Epithelial cell of prostate (primary cell): ENCODE measurements around the gene WDFY2.

Source experiments
- DNase-seq: peaks from one replicate; pipeline ENCODE4 v3.0.0-alpha.2; 2011; ENCODE audit warnings: low read depth, low spot score
- H3K27ac ChIP-seq: fragments of 450-650 bp; 2 replicates; pipeline ENCODE4 v1.5.1; 2017; ENCODE audit warnings: mild to moderate bottlenecking

WDFY2 gene

DNA sequence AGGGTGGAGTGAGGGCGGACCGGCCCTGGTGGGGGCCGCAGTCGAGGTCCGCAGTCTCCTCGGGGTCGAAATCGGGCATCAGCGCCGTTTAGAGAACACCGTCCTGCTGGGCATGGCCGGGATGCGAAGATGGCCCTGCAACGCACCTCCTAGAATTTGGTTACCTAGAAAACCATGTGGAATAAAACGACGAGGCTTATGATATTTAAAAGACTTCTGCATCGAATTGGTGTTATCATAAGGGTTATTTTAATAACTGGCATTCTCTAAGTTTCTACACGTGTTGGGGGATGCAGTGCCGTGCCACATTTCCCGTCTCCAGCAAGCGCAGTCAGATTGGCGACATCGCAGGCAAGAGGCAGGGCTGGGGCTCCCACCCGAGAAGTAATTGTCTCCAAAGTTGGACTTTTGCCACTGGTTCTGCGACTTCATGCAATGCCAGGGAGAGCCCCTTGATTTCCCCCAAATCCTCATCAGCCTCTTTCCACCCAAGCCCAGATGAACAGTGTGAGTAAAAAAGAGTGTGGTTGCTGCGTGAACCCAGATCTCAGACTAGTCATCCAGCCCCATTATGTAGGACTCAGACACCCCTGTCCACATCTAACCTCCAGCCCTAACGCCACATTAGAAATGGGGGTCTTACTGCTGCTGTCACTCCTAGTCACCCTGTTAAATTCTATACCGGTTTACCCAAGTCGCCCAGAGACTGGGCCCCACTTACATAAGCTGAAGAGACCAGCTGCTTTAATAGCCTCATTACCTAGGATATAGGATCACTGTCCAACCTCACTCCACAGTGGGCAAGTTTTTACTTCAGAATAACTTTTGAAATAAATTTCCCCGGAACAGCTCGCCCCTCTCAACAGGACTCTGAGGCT, 220.3 kb downstream of the WDFY2 start:
- no peak for DNase-seq
- peak overlapping the region; percentile 92 for H3K27ac ChIP-seq

GRCh38 chr13:51805313-51805712, 221.1 kb downstream of the WDFY2 start:
- no peak overlapping the region for H3K27ac ChIP-seq
- no peak for DNase-seq

DNA sequence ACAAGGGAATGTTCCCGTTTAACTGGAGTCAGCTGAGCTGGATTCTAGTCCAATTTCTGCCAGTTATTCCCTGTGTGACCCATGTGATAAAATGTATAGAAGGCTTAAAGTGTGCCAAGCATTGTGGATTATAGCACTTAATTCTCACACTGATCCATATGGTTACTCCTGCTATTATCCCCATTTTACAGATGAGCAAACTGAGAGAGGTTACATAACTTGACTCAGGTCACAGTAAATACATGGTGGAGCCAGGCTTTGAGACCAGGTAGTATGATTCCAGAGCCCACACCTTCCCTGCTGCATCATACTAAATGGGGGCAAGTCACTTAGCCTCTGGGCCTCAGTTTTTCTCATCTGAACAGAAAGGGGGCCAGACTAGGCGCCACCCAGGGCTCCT, 221.7 kb downstream of the WDFY2 start:
- no peak for DNase-seq
- H3K27ac ChIP-seq, result no peak overlapping the region

GRCh38 chr13:51806566-51806965, 222.3 kb downstream of the WDFY2 start:
- no peak for DNase-seq
- H3K27ac ChIP-seq, result no peak overlapping the region

- H3K27ac ChIP-seq, result no peak overlapping the region
- DNase-seq, result no peak
These were observed 222.8 kb downstream of the WDFY2 start for GRCh38 chr13:51807041-51807440.

- H3K27ac ChIP-seq, result no peak overlapping the region
- no peak for DNase-seq
These were observed 224.5 kb downstream of the WDFY2 start for GRCh38 chr13:51808811-51809210.

DNA sequence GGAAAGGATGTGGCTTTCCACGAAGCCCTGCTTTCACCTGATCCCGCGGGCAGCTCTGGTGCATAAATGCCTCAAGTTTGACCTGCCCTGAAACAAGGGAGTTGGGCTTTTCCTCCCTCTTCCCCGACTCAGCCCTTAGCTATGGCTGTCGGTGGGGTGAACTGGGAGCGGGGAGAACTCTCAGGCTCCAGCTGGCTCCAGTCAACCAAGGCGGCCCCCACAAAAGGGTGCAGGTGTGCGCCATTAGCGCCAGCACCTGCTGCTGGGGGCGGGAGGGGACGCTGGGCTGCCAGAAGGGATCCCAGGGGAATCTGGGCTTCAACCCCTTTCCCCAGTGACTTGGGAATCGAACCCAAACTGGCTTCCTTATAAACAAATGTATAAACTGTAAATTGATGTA, 226.8 kb downstream of the WDFY2 start:
- DNase-seq, result no peak
- no peak overlapping the region for H3K27ac ChIP-seq

- DNase-seq, result no peak
- H3K27ac ChIP-seq, result no peak overlapping the region
These were observed 227.7 kb downstream of the WDFY2 start for GRCh38 chr13:51811920-51812451.

GRCh38 chr13:51814071-51814470, 229.8 kb downstream of the WDFY2 start:
- H3K27ac ChIP-seq, result no peak overlapping the region

DNA sequence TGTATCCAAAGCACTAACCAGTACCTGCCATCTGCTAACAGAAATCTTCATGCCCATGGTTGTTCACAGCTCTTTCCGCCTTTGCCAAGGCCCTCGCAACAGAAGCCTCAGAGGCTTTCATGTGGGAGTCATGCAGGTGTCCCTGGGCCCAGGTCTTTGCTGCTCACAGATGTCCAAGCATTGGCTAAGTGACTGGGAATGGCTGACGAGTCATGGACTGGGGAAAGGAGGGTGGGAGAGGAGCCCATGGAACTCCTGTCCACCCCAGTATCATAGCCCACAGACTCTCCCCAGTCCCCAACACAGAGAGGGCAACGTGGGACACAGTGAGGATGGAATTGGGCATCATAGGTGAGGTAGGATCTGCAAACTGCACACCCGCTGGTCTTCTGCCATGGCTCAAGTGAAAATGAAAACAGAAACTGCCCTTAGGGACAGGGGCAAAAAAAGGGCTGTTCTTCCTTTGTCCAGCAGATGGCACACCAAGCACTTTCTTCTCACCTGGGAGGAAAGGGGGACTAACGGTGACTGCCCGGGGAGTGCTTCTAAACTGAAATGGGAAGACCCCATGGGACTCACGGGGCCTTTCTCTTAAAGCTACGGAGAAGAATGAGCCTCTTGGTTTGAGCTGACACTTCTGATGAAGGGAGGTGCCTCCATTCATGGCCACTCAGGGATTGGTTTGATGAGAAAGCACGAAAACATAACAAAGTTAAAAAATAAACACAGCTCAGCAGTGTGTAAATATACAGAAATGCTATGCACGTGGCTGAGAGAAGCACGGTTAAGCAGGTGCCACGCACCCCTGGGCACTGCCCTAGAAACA, 230.8 kb downstream of the WDFY2 start:
- DNase-seq, result no peak
- H3K27ac ChIP-seq, result no peak overlapping the region

More at GRCh38 chr13:51814071-51814470, 229.8 kb downstream of the WDFY2 start:
- no peak for DNase-seq

DNA sequence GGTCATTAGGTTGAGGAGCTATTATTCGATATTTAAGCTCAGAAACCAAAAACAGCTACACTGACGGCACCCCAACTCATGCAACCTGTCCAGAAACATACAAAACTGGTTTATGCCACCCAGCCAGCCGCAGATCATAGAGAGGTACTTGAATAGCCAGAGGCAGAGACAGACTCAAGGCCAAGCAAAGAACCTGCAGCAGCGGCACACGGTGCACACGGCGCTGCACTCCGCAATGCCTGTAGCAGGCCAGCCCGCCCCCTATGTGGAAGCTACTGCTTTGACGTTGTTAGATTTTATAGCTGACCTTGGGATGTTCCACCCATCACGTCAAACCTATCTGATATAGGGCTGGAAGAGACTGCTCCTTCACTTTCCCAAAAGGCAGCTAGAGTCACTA, 231.6 kb downstream of the WDFY2 start:
- H3K27ac ChIP-seq, result no peak overlapping the region

DNA sequence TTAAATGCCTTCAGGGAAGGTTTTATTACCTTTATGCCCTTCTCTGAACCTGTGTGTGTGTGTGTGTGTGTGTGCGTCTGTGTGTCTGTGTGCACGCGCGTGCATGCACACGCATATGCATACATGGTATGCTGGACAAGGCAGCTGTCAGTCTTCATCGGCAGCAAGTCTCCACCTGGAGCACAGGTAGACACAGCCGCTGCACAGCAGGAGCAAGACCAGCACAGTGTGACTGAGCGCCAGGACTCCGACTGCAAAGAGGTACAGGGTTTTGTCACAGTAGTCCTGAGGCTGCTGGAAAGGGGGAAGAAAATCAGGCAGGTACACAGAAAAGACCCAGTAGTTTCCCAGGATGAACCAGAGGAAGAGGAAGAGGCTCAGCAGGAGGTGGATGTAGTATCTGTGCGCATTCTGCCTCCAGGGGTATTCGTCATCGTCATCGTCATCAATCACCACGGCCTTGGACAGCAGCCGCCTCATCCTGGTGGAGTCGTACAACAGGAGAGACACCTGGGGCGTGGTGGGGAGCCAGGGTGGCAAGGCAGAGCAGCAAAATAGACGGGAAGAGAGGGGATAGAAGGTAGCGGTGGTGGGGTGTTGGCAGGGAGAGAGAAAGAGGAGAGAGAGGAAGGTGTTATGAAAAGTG, 232.5 kb downstream of the WDFY2 start:
- DNase-seq, result no peak
- no peak overlapping the region for H3K27ac ChIP-seq

More for the DNA sequence above, 231.6 kb downstream of the WDFY2 start:
- no peak for DNase-seq
